ENCODE data around the gene USP4.

DNA sequence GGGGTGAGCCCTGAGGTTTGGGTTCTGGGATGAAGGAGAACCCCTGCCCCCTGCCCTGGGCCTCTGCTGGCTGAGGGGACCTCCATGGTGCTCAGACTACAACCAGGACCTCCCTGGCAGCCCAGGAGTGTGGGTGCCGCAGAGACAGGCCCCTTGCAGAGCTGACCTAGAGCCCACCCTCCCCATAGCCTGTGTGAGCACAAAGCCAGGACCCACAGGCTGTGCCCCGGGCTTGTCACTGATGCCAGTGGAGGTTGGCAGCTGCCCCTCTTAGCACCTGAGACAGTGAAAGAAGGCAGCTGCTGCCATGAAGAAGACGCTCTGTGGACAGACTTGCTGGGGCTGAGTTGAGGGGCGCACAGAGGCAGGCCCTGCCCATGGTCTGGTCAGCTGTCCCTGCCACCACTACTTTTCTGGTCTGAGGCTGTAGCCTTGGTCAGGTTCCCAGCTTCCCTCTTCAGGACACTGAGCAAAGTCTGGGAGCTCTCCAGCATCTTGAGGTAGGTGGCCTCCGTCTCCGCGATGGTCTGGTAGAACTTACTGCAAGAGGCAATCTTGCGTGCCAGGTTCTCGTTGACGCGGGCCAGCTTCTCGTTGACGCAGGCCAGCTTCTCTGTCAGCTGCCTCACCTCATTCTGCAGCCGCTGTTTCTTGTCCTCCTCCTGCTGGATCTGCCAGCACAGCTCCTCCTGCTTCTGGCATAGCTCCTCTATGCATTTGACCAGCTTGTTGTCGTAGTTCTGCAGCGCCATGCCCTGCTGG, 23.0 kb downstream of the USP4 start:
- TF ChIP-seq, protein P1, sequence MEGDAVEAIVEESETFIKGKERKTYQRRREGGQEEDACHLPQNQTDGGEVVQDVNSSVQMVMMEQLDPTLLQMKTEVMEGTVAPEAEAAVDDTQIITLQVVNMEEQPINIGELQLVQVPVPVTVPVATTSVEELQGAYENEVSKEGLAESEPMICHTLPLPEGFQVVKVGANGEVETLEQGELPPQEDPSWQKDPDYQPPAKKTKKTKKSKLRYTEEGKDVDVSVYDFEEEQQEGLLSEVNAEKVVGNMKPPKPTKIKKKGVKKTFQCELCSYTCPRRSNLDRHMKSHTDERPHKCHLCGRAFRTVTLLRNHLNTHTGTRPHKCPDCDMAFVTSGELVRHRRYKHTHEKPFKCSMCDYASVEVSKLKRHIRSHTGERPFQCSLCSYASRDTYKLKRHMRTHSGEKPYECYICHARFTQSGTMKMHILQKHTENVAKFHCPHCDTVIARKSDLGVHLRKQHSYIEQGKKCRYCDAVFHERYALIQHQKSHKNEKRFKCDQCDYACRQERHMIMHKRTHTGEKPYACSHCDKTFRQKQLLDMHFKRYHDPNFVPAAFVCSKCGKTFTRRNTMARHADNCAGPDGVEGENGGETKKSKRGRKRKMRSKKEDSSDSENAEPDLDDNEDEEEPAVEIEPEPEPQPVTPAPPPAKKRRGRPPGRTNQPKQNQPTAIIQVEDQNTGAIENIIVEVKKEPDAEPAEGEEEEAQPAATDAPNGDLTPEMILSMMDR (IDR thresholded peaks at IDR 0.05): no peak
- TF ChIP-seq POLR2A (IDR thresholded peaks at IDR 0.05): no peak
